Activated T-helper 1 cell treated with Interleukin-2 at 50 U/mL for 16 hours (primary cell): Measurements from ENCODE around the gene PPM1H.

Experiments used
- DNase-seq: peaks from one replicate; pipeline ENCODE4 v3.0.0-alpha.2; 2020; ENCODE audit warnings: low read depth

Gene PPM1H

DNA sequence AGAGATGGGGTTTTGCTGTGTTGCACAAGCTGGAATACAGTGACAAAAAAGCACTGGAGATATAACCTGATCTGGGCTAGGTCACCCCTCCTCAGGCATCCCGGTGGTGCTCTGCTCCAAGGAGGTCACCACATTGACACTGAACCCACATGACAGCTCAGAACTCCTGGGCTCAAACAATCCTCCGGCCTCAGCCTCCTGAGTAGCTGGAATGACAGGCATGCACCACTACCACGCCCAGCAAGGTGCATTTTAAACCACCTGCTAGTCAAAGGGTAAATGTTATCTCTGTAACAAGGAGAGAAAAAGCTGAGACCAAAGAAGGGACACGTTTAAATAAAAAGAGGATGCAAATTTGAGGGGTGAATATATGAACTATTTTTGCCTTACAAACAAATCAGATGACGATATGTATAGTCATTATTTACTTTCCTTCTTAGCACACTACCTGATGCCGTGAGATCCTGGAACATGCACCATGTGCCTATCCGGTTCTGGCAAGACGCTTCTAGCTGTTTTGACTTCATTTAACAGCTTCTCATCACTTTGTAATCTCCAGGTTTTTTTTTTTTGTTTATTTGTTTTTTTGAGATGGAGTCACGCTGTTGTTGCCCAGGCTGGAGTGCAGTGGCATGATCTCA is 135.1 kb downstream of the PPM1H start:
- DNase-seq: no peak

DNA sequence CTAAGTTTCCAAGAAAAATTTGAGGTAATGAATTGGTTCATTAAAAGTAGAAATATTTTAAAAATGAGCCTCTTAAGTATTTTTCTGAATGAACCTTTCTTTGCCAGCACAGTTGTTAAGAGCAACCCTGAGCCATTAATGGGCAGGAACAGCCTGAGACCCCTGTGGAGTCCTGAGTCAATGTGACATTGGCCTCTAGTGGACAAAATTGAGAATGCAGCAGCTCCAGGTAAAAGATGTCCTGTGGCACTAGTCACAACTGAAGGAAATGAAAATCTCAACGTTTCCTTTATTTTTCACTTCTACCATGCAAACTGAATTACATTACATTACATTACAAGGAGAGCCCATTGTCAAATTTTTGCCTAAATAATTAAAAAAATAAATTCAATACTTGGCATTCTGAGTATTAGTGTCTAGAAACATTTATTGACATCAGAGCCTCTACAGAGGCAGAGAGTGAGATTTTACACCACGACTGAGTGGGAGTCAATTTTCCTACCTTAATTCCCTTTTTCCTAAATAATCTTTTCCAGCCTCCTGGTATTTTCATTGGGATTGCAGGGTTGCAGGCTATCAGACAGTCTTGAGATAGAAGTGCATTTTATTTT is 135.7 kb downstream of the PPM1H start:
- DNase-seq: no peak

DNA sequence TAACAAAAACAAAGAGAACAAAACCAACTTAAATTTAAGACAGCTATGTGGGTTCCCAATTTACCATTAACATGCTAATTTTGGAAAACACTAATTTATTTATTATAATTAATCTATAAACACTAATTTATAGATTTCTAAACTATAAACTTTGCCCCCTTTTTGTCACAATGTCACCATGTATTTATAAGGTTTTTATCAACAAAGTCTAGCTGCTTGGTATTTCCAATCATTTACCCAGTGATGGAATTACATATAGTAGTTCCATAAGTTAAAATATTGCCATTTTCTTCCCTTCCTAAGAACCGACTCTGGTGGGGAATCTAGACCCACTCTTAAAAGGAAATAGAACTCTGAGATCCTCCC is 140.7 kb downstream of the PPM1H start:
- DNase-seq: no peak

DNA sequence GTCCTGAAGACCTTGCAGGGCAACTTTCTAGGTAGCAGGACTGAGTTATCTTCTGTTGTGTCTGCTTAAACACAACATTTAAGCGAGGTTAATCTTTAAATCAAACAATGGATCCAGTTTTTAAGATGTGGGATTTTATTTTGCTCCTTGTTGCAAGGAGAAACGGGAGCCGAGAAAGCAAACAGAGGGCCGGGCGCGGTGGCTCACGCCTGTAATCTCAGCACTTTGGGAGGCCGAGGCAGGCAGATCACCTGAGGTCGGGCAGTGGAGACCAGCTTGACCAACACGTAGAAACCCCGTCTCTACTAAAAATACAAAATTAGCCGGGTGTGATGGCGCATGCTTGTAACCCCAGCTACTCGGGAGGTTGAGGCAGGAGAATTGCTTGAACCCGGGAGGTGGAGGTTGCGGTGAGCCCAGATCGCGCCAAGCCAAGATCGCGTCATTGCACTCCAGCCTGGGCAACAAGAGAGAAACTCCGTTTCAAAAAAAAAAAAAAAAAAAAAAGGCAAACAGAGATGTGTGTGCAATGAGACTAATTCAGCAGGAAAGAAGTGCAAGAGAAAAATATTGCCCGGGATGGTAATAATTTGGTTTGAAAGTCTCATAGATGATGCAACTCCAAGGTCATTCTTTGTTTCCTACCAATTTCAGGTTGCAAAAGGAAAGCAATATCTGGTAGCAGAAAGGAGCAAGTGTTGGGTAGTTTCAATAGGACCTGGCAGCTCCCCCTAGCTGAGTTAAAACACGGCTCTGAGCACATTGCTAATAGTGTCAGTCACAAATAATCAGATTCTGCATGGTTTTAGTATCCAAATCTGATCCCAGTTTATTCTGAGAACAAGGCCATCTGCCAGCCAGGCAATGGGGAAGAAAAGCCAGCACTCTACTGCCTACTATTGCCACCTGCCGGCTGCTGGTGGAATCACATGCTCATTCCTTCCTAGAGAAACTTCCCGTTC is 141.4 kb downstream of the PPM1H start:
- peak; percentile 53 for DNase-seq

DNA sequence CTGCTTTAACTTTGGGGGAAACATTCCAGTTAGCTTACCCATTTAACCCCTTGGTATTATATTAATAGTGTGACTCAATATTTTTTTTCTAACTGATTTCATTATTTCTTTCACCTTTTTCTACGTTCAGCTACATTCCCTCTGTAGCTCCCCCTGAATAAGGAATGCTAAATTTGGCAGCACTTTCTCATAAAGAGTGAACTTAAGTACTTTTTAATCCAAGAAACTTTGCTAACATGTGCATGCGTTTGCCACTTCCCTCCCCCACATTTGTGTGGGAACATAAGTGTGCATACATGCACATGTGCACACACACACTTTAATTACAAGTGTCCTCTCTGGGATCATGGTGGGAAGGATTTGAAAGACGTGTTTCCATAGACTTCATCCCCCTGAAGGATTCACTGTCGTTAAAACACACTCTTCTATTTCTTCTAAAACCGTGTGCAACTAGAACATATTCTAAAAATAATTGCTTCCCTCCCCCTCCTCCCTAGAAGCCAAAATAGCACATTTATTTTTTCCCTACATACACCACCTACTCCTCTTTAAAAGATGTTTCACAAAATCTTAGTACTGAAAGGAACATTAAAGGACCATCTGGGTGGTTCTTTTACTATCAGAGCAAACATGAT is 142.6 kb downstream of the PPM1H start:
- no peak for DNase-seq

DNA sequence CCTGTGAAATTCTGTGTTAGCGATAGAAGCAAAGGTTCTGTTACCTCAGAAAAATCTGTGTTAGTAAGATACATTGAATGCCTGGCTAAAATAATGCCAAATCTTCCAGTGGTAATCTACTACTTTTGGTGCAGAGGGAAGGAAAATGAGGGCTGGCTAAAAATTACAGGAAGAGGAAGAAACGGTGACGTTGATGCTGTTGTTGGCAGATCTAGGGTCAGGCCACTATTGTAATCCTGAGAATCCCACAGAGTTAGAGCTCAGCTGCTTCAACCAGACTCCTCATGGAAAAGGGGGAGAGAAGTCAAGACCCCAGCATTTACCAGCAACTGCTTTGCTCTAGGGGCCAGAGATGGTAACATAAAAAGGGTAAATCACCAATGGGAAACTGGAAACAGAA is 145.1 kb downstream of the PPM1H start:
- DNase-seq: no peak

DNA sequence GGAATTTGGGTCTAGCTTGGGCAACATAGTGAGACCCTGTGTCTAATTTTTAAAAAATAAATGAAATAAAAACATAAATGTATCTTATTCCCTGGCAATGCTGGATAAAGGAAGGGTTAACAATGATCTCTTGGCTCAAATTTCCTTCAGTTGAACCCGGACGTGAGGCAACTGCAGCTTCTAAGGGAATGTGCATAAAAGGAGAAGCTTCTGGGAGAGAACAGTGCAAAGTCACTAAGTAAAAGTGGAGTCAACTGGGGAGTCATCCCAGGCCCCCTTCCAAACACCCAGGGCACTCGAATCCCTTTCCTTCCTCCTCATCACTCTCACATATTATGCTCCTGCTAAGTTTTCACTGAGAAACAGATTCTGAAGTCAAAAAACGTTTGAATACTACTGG is 147.3 kb downstream of the PPM1H start:
- no peak for DNase-seq

DNA sequence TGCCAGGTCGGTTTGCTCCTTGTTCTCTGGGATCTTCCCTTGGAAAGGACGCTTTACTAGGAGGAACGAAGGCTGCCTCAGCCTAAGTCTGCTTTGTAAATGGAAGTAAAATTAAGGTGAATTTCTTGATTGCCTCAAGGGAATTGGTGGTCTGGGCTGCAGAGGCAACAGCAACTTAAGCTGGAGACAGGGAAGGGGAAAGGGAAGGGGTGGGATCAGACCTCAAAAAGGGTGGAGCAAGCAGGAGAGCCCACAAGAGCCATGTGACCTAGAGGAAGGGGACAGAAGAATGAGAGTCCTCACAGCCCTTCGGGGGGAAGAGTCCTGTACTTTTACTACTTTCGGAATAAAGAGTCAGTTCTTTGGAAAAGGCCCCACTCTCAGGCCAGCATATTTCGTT is 147.9 kb downstream of the PPM1H start:
- DNase-seq: no peak

DNA sequence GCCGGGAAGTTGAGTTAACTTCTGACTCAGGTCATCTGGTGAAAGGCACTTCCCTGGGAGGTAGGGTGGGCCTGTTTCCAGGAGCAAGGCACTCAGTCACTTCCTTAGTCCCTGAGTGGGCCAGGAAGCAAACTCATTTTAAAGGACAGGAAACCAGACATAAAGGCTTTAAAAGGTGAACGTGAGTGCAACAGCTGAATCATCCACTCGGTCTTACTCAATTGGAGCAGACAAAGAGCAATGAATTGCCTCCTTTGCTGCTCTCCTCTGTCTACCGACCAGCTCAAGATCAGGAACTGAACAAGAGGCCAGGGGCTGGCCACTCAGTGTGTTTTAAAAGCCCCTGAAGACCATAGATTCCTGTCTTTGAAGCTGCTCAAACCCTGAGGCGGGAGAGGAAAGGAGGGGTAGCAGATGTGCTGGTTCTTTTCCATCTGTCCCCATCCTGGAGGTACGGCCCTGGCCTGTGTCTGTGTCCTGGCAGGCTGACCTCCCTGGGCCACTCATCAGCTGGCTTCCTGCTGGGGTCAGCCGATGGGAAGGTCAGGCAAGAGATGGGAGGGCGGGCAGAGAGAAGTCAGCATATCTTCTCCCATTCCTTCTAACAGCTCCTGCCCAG is 148.9 kb downstream of the PPM1H start:
- no peak for DNase-seq

DNA sequence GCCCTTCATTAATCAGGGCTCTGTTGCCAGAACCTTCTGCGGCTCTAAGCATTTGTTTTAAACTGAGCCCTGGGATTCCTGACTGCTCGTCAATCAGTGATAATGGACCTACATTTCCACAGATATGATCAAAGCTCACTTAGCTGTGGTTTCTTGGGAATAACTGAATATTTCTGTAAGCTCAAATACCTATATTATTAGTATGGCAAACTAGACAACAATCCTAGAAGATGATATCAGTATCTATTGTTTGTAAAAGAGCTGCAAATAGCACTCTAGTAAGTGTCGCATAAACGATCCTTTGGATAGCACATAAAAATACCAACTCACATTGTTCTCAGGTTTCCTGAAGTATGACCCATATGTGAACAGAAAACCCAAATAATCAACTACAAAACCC is 150.4 kb downstream of the PPM1H start:
- DNase-seq: no peak

DNA sequence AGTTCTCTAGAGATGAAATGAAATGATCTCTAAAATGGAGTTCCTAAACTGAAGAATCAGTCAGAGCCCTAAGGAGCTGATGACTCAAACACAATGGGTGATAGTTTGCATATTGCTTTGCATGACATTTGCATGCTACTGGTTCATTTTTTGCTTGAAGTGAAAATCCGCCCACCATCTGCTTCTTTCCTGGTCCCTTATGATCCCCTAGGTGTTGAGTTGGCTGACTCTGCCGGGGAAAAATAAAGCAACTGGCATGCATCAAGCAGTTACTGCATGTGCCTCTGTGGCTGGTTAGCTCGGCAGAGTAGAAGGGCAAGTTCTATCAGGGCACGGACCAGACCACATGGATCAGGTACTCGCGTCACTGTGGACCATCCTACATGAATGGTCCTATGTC is 151.1 kb downstream of the PPM1H start:
- DNase-seq: no peak

DNA sequence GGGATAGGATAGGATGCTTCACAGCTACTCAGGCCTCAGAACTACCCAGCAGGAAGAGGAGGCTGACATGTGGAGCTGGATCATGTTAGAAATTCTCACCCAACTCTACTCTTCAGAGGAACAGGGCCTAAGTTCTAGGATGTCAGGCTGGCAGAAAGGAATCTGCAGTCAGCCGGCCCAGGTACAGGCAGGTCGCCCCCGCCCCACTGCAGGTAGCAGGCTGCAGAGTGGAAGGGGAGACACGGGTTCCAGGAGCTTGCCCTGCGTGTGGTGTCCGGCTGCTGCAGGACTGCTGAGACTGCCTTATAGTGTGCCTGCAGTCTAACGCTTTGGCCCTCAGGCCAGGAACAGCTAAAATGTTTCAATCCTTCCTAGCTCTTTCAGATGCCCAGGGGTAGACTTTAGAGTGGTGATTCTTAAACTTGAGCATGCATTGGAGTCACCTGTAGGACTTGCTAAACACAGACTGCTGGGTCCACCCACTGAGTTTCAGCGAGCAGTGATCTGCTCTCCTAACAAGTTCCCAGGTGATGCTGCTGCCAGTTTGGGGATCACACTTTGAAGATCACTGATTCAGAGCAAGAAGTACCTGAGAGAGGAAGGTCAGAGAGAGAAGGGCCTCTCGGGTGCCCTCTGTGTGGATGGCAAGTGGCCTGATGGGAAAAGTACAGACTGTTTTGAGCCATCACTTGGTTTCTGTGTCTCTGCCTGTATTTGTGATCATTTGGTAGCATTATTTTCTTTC is 153.6 kb downstream of the PPM1H start:
- DNase-seq: no peak

DNA sequence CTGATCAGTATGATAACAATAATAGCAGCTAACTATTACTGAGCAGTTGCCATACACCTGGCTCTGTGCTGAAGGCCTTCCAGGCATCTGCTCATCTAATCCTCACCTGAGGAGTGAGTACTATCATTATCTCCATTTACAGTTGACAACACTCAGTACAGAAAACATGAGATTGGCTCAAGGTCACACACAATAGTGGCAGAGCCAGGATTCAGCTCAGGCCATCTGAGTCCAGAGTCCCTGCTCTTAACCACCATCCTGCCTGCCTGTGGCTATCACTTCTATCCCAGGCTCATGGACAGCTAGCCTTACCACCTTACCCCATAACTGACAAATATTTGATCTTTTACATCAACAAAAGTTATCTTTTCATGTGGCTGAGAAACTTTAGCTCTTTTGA is 155.5 kb downstream of the PPM1H start:
- DNase-seq: no peak

DNA sequence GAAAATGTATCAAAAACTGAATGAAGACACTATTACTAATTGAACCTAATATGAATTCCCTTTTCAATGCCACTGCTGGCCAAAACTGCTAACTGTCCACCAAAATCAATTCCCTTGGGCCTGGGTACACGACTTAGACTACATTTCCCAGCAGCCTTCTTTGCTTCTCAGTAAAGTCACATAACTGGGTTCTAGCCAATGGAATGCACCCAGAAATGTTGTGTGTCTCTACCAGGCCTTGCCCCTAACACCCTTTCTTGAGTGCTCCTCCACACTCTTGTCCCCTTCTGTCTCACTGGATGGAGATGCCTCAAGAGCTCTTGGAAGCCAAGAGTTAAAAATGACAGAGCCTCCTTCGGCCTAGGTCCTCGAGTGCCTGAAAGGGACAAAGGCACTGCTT is 156.8 kb downstream of the PPM1H start:
- no peak for DNase-seq

DNA sequence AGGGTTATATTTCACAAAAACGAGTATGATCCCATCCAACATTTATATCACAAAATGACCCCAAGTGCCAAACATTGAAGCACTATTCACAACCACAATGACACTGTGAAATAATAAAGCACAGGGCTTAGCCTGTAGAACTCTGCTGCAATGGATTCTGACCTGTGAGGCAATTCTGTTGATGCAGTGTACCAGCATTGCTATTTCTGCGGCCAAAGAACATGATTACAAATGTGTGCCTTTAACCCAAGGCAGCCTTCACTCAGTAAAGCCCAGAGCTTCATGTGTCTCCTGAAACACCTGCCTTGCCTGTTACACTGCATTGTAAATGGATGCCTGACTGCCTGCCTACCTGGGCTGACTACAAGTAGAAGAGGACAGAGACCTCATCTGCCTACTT is 158.0 kb downstream of the PPM1H start:
- no peak for DNase-seq

DNA sequence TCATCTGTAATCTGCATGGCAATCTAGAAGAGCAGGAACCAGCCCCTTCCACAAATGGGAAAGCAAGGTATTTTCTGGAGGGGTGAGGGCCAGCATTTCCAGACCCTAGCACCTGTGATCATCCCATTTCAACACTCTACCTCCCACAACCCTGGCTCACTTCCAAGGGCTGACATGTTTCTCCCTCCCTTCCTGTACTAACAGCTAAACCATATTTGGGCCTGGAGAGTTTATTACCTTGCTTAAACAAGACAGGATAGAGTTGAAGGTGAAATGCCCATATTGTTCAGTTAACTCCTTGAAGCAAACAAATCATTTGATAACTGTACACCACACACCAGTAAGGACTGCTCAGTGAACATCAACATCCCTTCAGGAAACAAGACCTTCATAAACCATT is 158.4 kb downstream of the PPM1H start:
- no peak for DNase-seq

DNA sequence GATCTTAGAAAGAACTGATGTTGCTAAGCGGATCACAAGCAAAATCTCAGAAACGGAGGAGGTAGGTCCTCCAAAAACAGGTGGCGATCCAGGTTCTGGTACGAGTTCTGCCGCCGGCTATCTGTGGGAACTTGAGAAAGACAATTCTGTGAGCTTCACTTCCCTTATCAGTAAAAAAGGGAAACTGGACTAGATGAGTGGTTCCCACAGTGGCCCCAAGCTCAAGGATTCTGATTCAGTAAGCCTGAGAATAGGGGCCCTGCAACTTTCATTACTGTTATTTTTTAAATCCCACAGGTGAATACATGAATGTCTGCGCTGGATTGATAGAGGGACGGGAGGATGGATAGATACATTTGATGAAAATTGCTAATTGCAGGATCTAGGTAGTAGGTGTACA is 160.2 kb downstream of the PPM1H start:
- no peak for DNase-seq

DNA sequence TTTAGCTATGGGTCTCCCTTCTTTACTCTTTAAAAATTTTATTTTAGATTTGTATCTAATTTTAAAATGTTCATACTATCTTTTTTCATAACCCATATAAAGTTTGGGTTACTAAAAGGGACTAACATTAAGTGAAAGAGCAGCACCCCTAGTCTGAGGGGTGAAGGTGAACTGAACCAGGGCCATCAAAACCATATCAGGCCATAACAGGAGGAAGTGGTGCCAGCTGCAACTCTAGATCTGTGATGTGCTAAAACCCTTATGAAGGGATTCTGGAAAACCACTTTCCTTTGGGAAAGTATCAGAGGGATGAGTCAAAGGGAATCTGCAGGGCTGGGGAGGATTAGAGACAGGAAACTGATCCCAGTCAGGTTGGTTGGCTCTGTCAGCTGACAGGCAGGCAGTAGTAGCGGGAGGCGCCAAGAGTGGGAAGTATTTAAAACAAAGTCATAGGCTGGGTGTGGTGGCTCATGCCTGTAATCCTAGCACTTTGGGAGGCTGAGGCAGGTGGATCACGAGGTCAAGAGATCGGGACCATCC is 162.5 kb downstream of the PPM1H start:
- no peak for DNase-seq

DNA sequence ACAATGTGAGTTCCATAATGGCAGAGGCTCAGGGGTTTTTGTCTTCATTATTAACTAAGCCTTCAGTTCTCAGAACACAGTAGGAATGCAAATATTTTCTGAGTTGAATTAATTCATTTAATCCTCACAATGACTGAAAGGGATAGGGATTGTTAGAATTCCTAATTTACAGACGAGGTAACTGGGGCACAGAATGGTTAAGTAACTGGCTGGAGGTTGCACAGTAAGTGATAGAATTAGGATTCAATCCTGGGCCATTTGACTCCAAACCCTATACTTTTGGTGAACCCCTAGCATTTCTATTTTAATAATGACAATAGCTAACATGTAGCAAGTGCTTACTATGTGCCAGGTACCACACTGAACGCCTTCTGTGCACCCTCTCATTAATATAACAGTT is 163.1 kb downstream of the PPM1H start:
- no peak for DNase-seq

DNA sequence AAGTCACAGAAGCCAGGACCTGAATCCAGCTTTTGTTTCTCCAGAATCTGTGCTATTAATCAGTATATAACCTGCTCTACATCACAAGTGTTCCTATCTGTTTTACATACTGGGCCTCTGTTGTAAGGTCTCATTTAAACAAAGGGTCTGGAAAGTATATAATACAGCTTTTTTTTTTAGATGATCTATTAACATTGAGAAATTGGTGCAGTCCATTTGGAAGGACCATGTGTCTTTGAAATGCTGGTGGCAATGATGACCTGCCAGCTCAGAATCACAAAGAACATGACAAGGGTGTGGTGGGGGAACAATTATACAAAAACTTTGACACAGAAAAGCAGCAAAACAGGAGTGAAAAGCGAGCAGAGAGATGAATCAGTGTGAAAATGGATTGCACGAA is 164.6 kb downstream of the PPM1H start:
- DNase-seq: no peak

DNA sequence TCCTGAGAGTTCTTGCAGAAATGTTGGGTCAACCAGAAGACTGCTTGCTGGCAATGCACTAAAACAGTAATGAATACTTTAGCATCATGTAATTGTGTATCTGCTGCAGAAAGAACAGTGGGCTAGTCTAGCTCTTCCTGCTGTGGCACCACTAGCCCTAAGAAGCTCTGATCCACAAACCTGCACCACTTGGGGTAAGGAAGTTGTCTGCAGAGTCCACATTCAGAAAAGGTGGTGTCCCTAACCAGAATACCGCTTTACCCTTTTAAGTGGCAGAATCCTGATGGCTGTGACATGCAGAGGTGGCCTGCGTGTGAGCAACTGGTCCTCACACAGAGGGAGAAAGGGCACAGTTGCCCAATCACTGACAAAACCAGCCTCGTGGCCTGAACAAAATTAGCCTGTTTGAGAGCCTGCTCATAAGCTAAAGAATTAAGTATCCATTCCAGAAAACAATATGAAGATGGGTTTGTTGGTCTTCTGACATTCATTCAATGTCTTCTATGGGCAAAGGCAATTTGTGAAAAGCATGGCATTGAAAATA is 165.8 kb downstream of the PPM1H start:
- DNase-seq: no peak
